SIG-M5 (cell line): Measurements from ENCODE around the gene YKT6.

Experiments used
- DNase-seq: peaks from one replicate; lab custom pipeline; 2025; lab: John Stamatoyannopoulos, UW

The YKT6 gene

GRCh38 chr7:44218418-44219201, 17.8 kb downstream of the YKT6 start:
- no peak for DNase-seq

- no peak for DNase-seq
These were observed 18.7 kb downstream of the YKT6 start for GRCh38 chr7:44219371-44220045.

- no peak for DNase-seq
These were observed 19.2 kb downstream of the YKT6 start for GRCh38 chr7:44220046-44220357.

- DNase-seq = no peak
These were observed 19.8 kb downstream of the YKT6 start for GRCh38 chr7:44220358-44221112.

- DNase-seq = no peak
These were observed 20.5 kb downstream of the YKT6 start for GRCh38 chr7:44221231-44221791.

- DNase-seq = no peak
These were observed 21.3 kb downstream of the YKT6 start for GRCh38 chr7:44222074-44222473.

- DNase-seq = no peak
These were observed 22.0 kb downstream of the YKT6 start for GRCh38 chr7:44222776-44223261.

GRCh38 chr7:44223362-44224079, 22.7 kb downstream of the YKT6 start:
- DNase-seq = no peak

GRCh38 chr7:44224080-44224973, 23.5 kb downstream of the YKT6 start:
- DNase-seq = no peak

GRCh38 chr7:44224974-44225565, 24.3 kb downstream of the YKT6 start:
- DNase-seq = no peak

- DNase-seq = no peak
These were observed 25.0 kb downstream of the YKT6 start for GRCh38 chr7:44225566-44226395.

GRCh38 chr7:44226396-44226753, 25.6 kb downstream of the YKT6 start:
- DNase-seq = no peak

GRCh38 chr7:44227911-44228310, 27.1 kb downstream of the YKT6 start:
- no peak for DNase-seq

- no peak for DNase-seq
These were observed 28.0 kb downstream of the YKT6 start for GRCh38 chr7:44228571-44229350.

- DNase-seq = no peak
These were observed 28.8 kb downstream of the YKT6 start for GRCh38 chr7:44229546-44230105.

GRCh38 chr7:44230286-44230685, 29.5 kb downstream of the YKT6 start:
- no peak for DNase-seq

- DNase-seq = no peak
These were observed 30.3 kb downstream of the YKT6 start for GRCh38 chr7:44231088-44231487.

GRCh38 chr7:44232396-44232795, 31.6 kb downstream of the YKT6 start:
- no peak for DNase-seq
